ENCODE results near the gene TUBD1. TPM values are rescaled to one million over a fixed set of nuclear protein-coding genes. Genes with fewer than 3 reads are reported as not detected.

The TUBD1 gene
- total RNA-seq, 4 donors from 2014 or later, result 3.6 to 17.1 (median 10.0) TPM

DNA sequence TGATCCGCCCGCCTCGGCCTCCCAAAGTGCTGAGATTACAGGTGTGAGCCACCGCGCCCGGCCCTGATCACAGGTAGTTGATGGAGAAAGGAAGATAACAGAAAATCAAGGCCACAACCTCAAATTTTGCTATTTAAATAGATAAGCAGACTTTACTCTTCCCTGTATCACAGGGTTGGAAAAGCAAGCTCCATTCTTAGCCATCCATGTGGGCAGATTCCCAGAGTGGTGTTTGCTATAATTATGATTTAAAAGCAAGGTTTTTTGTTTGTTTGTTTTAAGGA, 44.4 kb downstream of the TUBD1 start:
- Histone ChIP-seq H3K27me3 (no peaks in the 10 kb centered on the region), H3K4me3 (no peak overlapping the region), H3K4me1 (peaks cover 4 to 75% (median 36%) of the 10 kb centered on the region in 3 donors), H3K27ac (peak overlapping the region in 2 of 4 donors; percentile 42 to 94), H3K9me3 (no peaks in the 10 kb centered on the region), H3K36me3 (no peaks in the 10 kb centered on the region)
- ATAC-seq, result no peak
- TF ChIP-seq POLR2AphosphoS5 (IDR thresholded peaks at IDR 0.05) (no peak), EP300 (IDR thresholded peaks at IDR 0.05) (no peak), POLR2A (IDR thresholded peaks at IDR 0.05) (no peak)
- TF ChIP-seq, protein P1, sequence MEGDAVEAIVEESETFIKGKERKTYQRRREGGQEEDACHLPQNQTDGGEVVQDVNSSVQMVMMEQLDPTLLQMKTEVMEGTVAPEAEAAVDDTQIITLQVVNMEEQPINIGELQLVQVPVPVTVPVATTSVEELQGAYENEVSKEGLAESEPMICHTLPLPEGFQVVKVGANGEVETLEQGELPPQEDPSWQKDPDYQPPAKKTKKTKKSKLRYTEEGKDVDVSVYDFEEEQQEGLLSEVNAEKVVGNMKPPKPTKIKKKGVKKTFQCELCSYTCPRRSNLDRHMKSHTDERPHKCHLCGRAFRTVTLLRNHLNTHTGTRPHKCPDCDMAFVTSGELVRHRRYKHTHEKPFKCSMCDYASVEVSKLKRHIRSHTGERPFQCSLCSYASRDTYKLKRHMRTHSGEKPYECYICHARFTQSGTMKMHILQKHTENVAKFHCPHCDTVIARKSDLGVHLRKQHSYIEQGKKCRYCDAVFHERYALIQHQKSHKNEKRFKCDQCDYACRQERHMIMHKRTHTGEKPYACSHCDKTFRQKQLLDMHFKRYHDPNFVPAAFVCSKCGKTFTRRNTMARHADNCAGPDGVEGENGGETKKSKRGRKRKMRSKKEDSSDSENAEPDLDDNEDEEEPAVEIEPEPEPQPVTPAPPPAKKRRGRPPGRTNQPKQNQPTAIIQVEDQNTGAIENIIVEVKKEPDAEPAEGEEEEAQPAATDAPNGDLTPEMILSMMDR (IDR thresholded peaks at IDR 0.05), result no peak
- 100% methylated on average over 1 of the region's 6 CpGs; no CpG with 5 or more reads in 1 of the 2 donors for WGBS, 2 donors (ENCODE audit: low coverage in 1 of 2)

DNA sequence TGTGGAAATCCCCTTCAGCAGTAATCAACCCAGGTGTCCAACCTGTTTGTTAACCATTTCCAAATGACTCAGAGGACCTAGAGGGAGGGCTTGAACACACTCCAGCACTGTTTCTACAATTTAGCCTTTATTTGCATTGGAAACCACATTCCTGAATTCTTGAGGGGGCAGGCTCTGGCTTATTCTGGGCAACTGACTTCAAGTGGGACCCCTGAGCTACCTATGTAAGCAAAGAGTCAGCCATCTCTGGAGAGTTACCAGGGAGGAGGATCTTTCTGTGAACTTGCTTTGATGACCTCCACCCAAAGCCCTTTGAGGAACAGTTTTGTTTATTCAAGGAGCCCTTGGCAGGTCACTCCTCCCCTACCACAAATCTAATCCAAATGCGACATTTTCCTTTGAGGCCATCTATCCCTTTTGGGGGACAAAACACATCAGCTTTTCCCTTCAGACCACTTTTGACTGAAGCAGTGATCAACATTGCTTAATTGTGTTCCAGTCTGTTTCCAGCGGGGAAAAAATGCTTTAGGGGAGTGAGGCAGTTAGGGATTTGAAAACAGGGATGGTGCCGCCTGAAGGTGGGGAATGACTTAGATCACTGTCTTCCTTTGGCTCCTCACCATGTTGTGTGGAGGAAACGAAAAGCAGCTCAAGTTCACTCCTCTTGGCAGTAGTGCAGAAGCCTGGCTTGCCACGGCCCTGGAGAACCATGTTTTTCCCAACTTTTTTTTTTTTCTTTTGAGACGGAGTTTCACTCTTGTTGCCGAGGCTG, 46.2 kb downstream of the TUBD1 start:
- ATAC-seq, result peak; percentile 75
- no peaks in the 10 kb centered on the region for H3K27me3 ChIP-seq
- WGBS, 2 donors (ENCODE audit: low coverage in 1 of 2), result 4 to 19% methylated on average over 5 to 6 of the region's 7 CpGs
- no peaks in the 10 kb centered on the region for H3K9me3 ChIP-seq
- H3K4me3 ChIP-seq, result peak overlapping the region in 1 of 2 donors; percentile 0
- H3K27ac ChIP-seq, result peak overlapping the region; percentile 85 to 94 (median 88)
- H3K4me1 ChIP-seq, result peaks cover 4 to 74% (median 21%) of the 10 kb centered on the region in 3 donors
- no peak for TF ChIP-seq POLR2A (IDR thresholded peaks at IDR 0.05)
- TF ChIP-seq, protein P1 (IDR thresholded peaks at IDR 0.05), result no peak
- peak; percentile 67 for TF ChIP-seq POLR2AphosphoS5 (IDR thresholded peaks at IDR 0.05)
- peaks cover 0 to 7% of the 10 kb centered on the region in 2 donors for H3K36me3 ChIP-seq

DNA sequence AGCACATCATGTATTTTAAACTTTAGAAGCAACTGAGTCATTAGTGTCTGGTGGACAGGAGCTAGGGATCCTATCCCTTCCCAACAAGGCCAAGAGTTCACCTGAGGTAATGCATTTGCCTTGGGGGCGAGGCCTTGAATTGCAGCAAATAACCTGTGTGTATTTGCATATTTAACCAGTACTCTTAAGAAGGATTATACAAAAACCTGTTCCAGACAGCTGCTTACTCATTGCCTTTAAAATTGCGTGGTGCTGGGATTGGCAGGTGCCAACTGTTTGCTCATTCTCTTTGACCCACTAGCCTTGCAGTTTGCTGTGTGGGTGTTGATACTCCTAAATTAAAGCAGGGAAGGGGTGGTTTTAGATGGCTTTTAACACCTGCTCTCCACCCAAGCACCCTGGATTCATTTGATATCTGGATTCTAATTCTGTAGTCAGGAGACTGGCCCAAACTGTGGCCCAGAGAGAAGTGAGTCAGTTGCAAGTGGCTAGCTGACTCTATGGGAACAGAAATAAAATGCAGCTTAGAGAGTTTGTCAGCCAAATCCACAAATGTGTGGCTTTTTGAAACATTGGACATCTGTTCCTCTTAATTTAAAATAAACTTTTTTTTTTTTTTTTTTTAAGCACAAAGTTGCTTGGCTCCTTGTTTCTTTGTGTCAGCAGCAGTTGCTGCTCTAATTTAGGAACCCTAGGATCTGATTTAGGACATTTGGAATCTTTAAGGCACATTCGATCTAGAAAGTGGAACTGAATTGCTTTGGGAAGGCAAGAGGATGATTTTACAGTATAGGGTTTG, 46.9 kb downstream of the TUBD1 start:
- no peaks in the 10 kb centered on the region for H3K27me3 ChIP-seq
- peak overlapping the region; percentile 85 to 94 (median 88) for H3K27ac ChIP-seq
- peak; percentile 8 for ATAC-seq
- H3K4me3 ChIP-seq, result no peak overlapping the region
- no peaks in the 10 kb centered on the region for H3K9me3 ChIP-seq
- WGBS, 2 donors (ENCODE audit: low coverage in 1 of 2), result 30 to 42% methylated on average over 3 of the region's 3 CpGs
- H3K36me3 ChIP-seq, result peaks cover 0 to 7% of the 10 kb centered on the region in 2 donors
- TF ChIP-seq POLR2A (IDR thresholded peaks at IDR 0.05) (no peak), POLR2AphosphoS5 (IDR thresholded peaks at IDR 0.05) (peak; percentile 30), EP300 (IDR thresholded peaks at IDR 0.05) (no peak)
- peaks cover 5 to 74% (median 16%) of the 10 kb centered on the region in 3 donors for H3K4me1 ChIP-seq

DNA sequence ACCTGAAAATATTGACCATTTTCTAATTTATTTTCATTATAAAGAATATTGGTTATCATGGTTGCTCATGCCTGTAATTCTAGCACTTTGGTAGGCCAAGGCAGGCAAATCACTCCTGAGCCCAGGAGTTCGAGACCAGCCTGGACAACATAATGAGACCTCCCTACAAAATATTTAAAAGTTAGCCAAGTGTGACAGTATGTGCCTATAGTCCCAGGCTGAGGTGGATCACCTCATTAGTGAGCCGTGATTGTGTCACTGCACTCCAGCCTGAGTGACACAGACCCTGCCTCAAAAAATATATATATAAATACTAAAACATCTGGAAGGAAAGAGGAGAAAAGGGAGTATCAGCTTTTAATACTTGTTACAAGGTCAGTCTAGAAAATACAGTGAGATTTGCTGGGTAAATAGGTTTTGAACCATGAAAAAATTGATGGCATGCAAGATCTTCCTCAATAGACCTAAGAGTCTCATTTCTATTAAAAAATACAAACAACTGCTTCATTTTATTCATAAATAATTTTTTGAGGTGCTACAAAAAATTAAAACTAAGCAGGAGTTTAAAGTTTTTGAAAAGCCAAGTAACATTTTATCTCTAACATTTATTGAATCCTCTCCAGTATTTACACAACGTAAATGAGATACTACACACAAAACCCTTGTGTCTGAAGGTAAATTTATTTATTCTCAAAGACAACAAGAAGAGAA, 47.7 kb downstream of the TUBD1 start:
- Histone ChIP-seq H3K4me3 (no peak overlapping the region), H3K9me3 (no peaks in the 10 kb centered on the region), H3K27me3 (no peaks in the 10 kb centered on the region), H3K27ac (peak overlapping the region in 3 of 4 donors; percentile 87 to 94 (median 90)), H3K36me3 (peaks cover 0 to 10% of the 10 kb centered on the region in 2 donors), H3K4me1 (peaks cover 10 to 79% (median 16%) of the 10 kb centered on the region in 3 donors)
- ATAC-seq, result no peak
- TF ChIP-seq EP300 (IDR thresholded peaks at IDR 0.05), result no peak
- TF ChIP-seq, protein P1 (IDR thresholded peaks at IDR 0.05), result no peak
- TF ChIP-seq POLR2A (IDR thresholded peaks at IDR 0.05), result no peak
- no peak for TF ChIP-seq POLR2AphosphoS5 (IDR thresholded peaks at IDR 0.05)
- 56 to 67% methylated on average over 1 to 2 of the region's 3 CpGs for WGBS, 2 donors (ENCODE audit: low coverage in 1 of 2)

Data from gastroesophageal sphincter (tissue), 4 donors.